ENCODE measurements around the gene HAL. TPM values are rescaled to one million over a fixed set of nuclear protein-coding genes. Genes with fewer than 3 reads are reported as not detected.

HAL gene
- total and polyA plus RNA-seq, 3 donors from 2014 or later: 0.37 to 0.74 (median 0.39) TPM

DNA sequence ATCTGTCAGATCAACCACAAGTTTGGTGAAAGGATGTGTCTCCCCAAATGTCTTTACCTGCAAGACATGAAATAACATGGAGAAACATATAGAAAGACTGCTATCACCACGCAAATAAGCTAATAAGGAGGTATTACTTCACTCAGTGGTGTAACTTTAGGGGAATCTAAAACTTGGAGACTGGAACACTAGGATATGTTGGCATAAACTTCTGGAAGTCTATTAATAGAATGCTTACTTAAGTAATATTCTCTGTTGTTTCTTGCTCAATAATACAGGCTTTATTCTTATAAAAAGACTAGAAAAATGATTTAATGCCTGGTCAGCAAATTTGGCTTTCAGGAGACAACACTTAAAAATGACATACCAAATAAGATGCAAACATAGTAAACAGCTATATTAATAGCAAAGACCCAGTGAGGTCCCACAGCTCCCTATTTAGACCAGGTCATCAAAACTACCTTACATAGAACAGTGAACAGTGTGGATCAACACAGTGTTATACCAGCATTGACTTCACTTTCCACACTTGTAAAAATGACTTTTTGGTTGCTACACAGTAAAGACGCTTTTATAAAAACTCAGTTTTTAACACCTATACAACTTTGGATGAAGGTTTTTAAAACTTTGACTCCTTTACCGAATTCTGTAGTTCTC is 18.9 kb upstream of the HAL start:
- H3K27me3 ChIP-seq: no peaks in the 10 kb centered on the region
- 91 to 93% methylated on average over 3 of the region's 3 CpGs for WGBS, 2 donors
- H3K27ac ChIP-seq: no peak overlapping the region
- no peaks in the 10 kb centered on the region for H3K9me3 ChIP-seq
- peaks cover 4% of the 10 kb centered on the region for H3K36me3 ChIP-seq (ENCODE audit: low read depth, missing control alignments)
- no peaks in the 10 kb centered on the region for H3K4me1 ChIP-seq
- DNase-seq: no peak
- intact Hi-C loops (cut with DNase I; ENCODE audit: low total_unique reads): no loop called here
- TF ChIP-seq POLR2A (IDR thresholded peaks at IDR 0.05): no peak
- TF ChIP-seq, protein P1, sequence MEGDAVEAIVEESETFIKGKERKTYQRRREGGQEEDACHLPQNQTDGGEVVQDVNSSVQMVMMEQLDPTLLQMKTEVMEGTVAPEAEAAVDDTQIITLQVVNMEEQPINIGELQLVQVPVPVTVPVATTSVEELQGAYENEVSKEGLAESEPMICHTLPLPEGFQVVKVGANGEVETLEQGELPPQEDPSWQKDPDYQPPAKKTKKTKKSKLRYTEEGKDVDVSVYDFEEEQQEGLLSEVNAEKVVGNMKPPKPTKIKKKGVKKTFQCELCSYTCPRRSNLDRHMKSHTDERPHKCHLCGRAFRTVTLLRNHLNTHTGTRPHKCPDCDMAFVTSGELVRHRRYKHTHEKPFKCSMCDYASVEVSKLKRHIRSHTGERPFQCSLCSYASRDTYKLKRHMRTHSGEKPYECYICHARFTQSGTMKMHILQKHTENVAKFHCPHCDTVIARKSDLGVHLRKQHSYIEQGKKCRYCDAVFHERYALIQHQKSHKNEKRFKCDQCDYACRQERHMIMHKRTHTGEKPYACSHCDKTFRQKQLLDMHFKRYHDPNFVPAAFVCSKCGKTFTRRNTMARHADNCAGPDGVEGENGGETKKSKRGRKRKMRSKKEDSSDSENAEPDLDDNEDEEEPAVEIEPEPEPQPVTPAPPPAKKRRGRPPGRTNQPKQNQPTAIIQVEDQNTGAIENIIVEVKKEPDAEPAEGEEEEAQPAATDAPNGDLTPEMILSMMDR (IDR thresholded peaks at IDR 0.05): no peak
- no peak overlapping the region for H3K4me3 ChIP-seq

DNA sequence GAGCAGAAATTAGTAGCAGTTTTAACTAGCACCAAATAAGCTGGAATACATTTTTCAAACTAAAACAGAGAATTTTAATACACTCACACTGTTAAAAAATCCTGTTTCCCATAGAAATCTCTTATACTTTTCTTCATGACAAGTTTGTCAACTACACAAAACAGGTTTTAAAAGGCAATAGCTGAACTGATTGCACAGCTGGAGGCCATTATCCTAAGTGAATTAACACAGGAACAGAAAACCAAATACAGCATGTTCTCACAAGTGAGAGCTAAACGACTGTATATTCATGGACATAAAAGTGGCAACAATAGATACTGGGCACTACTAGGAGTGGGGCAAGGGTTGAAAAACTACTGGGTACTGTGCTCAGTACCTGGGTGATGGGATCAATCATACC is 11.6 kb upstream of the HAL start:
- no peaks in the 10 kb centered on the region for H3K4me1 ChIP-seq
- H3K27ac ChIP-seq: no peak overlapping the region
- no peak for TF ChIP-seq POLR2A (IDR thresholded peaks at IDR 0.05)
- TF ChIP-seq, protein P1 (IDR thresholded peaks at IDR 0.05): no peak
- no peak overlapping the region for H3K4me3 ChIP-seq
- H3K9me3 ChIP-seq: no peaks in the 10 kb centered on the region
- WGBS, 2 donors: 57 to 67% methylated on average over 1 of the region's 1 CpG
- no peak for DNase-seq
- intact Hi-C loops (cut with DNase I; ENCODE audit: low total_unique reads): no loop called here
- H3K36me3 ChIP-seq (ENCODE audit: low read depth, missing control alignments): peaks cover 4% of the 10 kb centered on the region
- H3K27me3 ChIP-seq: no peaks in the 10 kb centered on the region

DNA sequence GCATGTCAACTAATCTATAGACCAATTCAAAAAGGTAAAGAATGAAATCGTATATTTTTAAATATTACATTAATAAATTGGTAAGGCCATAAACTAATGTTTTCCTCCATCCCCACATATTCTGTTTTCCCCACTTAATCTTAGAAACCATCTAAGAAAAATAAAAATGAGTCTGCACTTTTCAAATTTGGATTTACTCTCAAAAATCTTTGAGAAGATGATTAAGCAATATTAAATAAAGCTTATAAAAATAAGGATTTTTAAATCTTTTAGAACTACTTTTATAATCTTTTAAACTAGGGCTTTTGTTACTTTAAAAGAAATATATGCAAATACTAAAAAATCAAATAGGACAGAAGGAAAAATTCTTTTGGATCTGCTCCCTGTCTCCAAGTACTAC is 10.6 kb upstream of the HAL start:
- no peak overlapping the region for H3K4me3 ChIP-seq
- 83 to 96% methylated on average over 1 of the region's 1 CpG for WGBS, 2 donors
- intact Hi-C loops (cut with DNase I; ENCODE audit: low total_unique reads): no loop called here

DNA sequence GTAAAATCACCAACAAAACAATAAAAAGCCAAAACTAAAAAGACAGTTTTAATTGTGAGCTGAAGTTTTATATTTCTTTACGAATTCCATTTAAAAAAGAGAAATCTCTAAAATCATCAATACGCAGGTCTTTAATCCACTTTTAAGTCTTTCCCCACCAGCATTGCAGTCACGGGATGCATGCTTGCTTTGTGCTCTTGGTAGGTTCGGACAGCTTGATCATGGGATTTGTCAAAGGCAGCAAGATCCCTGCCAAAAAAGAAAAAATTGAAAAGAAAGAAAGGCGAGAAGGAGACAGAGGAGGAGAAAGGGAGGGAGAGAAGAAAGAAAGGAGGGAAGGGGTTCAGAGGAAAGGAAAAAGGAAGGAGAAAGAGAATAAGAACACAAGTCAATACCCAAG is 4.7 kb upstream of the HAL start:
- Histone ChIP-seq H3K36me3 (ENCODE audit: low read depth, missing control alignments) (no peaks in the 10 kb centered on the region), H3K4me1 (no peaks in the 10 kb centered on the region), H3K4me3 (no peak overlapping the region), H3K27me3 (no peaks in the 10 kb centered on the region), H3K27ac (no peak overlapping the region), H3K9me3 (no peaks in the 10 kb centered on the region)
- DNase-seq: no peak
- no peak for TF ChIP-seq POLR2A (IDR thresholded peaks at IDR 0.05)
- TF ChIP-seq, protein P1 (IDR thresholded peaks at IDR 0.05): no peak
- intact Hi-C loops (cut with DNase I; ENCODE audit: low total_unique reads): no loop called here
- WGBS, 2 donors: 86 to 92% methylated on average over 5 of the region's 5 CpGs

More for the DNA sequence above, 10.6 kb upstream of the HAL start:
- Histone ChIP-seq H3K27me3 (no peaks in the 10 kb centered on the region), H3K4me1 (no peaks in the 10 kb centered on the region), H3K27ac (no peak overlapping the region), H3K9me3 (no peaks in the 10 kb centered on the region), H3K36me3 (ENCODE audit: low read depth, missing control alignments) (peaks cover 4% of the 10 kb centered on the region)
- TF ChIP-seq, protein P1 (IDR thresholded peaks at IDR 0.05): no peak
- no peak for TF ChIP-seq POLR2A (IDR thresholded peaks at IDR 0.05)
- no peak for DNase-seq

DNA sequence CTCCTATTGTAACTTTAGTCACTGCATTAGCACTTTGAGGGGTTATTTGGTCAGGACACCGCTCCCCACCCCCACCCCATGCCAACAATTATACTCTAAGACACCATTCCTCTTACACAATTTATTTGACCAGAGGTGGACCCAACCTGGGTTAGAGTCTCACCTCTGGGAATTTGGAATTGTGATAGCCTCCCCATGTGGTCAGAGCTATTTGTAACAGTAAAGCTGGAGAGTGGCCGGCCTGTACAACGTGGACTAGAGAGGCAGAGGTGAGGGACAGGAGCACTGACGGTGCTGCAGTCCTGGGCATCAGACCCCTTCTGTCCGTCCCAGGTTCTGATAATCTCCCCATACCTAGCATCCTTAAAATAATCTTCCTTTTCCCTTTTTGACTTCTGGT is 3.3 kb upstream of the HAL start:
- Histone ChIP-seq H3K4me3 (no peak overlapping the region), H3K36me3 (ENCODE audit: low read depth, missing control alignments) (no peaks in the 10 kb centered on the region), H3K4me1 (no peaks in the 10 kb centered on the region), H3K9me3 (no peaks in the 10 kb centered on the region), H3K27me3 (no peaks in the 10 kb centered on the region), H3K27ac (no peak overlapping the region)
- intact Hi-C loops (cut with DNase I; ENCODE audit: low total_unique reads): no loop called here
- WGBS, 2 donors: 87 to 92% methylated on average over 5 of the region's 5 CpGs
- TF ChIP-seq, protein P1 (IDR thresholded peaks at IDR 0.05): no peak
- TF ChIP-seq POLR2A (IDR thresholded peaks at IDR 0.05): no peak
- no peak for DNase-seq

Measured in testis (tissue), 3 donors.